GM12892 (cell line): Measurements from ENCODE around the gene MACROD2.

Source experiments
- POLR2A ChIP-seq: IDR thresholded peaks from 2 replicates; pipeline ENCODE4 v1.6.1; 2011; ENCODE audit warnings: low read depth, low read length, control low read depth
- POLR2AphosphoS5 ChIP-seq: IDR thresholded peaks from 2 replicates; pipeline ENCODE4 v1.6.1; 2011; ENCODE audit warnings: low read depth, low read length, control low read depth
- TAF1 ChIP-seq: IDR thresholded peaks from 2 replicates; pipeline ENCODE4 v1.6.1; 2011; ENCODE audit warnings: low read depth, mild to moderate bottlenecking, control low read depth, low read length, borderline replicate concordance

- TF ChIP-seq POLR2A (no peak), TAF1 (no peak), POLR2AphosphoS5 (no peak)
Observed at GRCh38 chr20:15162079-15162647, 1166.8 kb downstream of the MACROD2 start.
